ENCODE measurements around the gene CCDC175.

GRCh38 chr14:59455411-59455810 is 121.2 kb downstream of the CCDC175 start:
- no peak for TF ChIP-seq REST (IDR thresholded peaks at IDR 0.05; ENCODE audit: low read depth)
- no peak for TF ChIP-seq CTCF (IDR thresholded peaks at IDR 0.05 in 2 of 3, conservative IDR thresholded peaks at IDR 0.05 in 1 of 3; ENCODE audit: borderline replicate concordance in 1 of 3, insufficient read depth in 1 of 3, low read depth in 2 of 3, low read length in 2 of 3)
- no peak for TF ChIP-seq POLR2A (IDR thresholded peaks at IDR 0.05; ENCODE audit: borderline replicate concordance, extremely low read depth, insufficient read depth, insufficient read length)
- no peak for TF ChIP-seq POLR2AphosphoS5 (IDR thresholded peaks at IDR 0.05; ENCODE audit: low read depth, low read length)
- no peak for TF ChIP-seq MAX (IDR thresholded peaks at IDR 0.05)
- TF ChIP-seq RAD21 (IDR thresholded peaks at IDR 0.05; ENCODE audit: low read depth): no peak
- TF ChIP-seq ZBTB33 (IDR thresholded peaks at IDR 0.05; ENCODE audit: extremely low read depth, insufficient replicate concordance, low read length): no peak
- TF ChIP-seq EZH2 (IDR thresholded peaks at IDR 0.05): no peak
- no peak for TF ChIP-seq SIN3A (IDR thresholded peaks at IDR 0.05; ENCODE audit: low read depth)
- no peak for TF ChIP-seq EZH2phosphoT487 (IDR thresholded peaks at IDR 0.05; ENCODE audit: borderline replicate concordance)

Measured in HCT116 (cell line).